Suppressor macrophage treated with lipopolysaccharide for 1 hour (primary cell): ENCODE data around the gene CDK5.

Experiments
- DNase-seq, 3 donors: peaks; one replicate each; pipeline ENCODE4 v3.0.0-alpha.2; 2020 to 2022

CDK5 gene

DNA sequence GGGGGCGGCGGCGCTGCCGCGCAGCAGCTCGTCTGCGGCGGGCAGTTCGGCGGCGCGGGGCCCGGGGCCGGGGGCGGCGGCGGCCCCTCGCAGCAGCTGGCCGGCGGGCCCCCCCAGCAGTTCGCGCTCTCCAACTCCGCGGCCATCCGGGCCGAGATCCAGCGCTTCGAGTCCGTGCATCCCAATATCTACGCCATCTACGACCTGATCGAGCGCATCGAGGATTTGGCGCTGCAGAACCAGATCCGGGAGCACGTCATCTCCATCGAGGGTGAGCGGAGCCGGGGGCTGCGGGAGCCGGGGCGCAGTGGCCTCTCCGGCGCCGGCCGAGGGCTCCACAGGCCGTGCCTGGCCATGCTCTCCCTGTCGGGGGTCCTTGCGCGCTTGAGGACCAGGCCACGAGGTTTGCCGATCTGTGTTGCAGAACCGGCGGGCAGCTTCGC lies 29.1 kb upstream of the CDK5 start:
- DNase-seq: peak; percentile 35 to 47 (median 36)

DNA sequence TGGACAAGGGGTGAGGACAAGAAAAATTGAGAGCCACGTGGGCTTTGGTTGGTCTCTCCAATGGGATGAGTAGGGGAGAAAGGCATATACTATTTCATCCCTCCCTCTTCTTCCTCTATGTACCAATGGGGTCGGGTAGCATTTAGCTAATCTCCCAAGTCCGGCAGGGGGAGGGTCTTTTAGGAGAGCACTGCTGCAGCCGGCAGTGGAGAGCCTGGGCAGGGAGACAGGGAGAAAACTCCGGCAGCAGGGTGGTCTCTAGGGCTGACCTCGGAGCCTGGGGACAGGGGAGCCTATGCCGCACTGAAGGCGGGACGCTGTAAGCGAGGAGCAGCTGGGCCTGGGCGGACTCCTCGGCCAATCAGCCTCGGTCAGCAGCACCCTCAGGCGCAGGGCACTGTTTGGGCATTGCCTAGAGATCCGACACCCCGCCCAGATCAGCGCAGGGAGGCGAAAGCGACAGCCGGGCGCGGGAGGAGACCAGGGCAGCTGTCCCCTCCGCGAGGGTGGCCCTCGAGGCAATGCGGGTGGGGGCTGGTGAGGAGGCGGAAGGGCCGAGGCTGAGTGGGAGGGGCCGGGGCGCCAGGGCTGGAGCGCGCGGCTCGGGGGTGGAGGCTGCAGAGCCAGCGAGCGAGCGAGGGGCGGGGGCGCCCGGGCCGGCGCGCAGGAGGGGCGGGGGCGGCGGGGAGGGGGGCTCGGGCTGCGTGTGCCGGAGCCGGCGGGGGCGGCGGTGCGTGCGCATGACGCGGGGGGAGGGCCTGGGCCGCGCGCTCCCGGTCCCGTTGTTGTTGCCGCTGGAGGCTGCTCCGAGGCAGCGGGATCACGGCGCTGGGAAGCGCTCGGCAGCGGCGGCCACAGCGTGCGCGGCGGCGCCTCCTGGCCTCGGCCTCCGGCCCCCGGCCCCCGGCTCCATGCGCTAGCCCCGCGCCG lies 28.3 kb upstream of the CDK5 start, which contains the start of gene AGAP3:
Gene AGAP3 (plus strand): TSS at position 785 of the 930 bp plus-strand sequence. CDS start 267 bp downstream, outside the sequence.
- DNase-seq: peak; percentile 87 to 94 (median 88)

DNA sequence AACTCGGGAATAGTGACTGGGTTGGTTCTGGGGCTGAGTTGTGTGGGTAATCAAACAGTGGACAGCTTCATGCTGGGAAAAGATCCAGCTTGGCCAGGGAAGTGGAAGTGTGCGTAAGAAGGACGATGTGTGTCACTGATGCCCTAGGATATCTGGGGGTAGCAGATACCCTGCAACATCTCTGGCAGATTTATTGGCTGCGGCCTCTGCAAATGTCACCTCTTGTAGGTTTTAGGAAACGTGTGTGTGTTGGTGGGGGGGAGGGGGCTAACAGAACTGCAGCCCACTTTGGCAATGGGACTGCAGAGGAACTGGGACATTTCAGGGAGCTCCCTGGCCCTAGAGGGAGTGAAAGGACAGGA lies 27.6 kb upstream of the CDK5 start:
- no peak for DNase-seq

DNA sequence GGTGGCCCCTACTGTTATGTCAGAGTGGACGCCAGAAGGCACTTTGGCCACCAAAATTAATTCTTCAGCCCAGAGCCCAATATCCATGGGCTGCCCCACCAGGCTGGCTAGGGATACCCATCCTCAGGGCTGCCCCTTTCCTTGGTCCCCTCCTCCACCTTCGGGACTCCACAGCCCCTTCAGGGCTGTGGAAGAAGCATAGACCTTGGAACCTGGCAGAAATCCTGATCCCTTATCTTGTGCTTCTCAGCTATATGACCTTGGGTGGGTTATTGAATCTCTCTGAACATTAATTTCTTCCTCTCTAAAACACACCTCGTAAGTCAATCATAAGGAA lies 26.1 kb upstream of the CDK5 start:
- DNase-seq: no peak

DNA sequence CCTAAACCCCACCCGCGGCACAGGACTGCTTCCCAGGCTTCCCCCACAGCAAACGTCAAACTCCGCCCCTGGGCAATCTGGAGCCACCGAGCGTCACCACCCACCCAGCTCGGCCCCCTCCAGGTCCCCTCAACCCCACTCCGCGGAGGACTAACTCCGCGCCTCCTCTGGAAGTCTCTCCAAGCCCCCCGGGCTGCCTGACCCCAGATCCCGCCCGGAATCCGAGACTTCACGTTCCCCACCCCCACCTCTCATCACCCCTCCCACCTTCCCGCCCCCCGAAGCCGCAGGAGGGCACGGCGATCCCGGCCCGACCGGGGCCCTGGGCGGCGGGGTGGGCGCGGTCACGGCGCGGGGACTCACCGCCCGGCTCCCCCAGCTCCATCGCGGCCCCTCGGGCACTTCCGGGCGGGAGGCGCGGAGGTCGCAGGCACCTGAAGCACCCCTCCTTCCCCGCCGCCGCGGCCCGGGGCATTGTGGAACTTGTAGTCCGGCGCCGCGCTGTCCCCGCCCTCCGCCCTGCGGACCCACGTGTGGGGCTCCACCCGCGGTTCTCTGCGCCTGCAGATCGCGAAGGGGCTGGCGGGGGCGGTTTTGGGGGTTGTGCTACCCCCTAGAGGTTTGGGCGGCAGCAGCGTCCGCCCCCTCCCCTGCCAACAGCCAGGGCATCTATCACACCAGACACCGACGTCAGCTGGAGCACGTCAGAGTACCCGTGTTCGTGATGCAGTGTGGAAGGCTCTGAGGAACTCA lies 25.6 kb upstream of the CDK5 start, which contains the start of gene TMUB1:
Gene TMUB1 (minus strand): TSS at position 423 of the 753 bp plus-strand sequence. CDS start 930 bp downstream, outside the sequence.
- peak; percentile 72 to 91 (median 79) for DNase-seq

DNA sequence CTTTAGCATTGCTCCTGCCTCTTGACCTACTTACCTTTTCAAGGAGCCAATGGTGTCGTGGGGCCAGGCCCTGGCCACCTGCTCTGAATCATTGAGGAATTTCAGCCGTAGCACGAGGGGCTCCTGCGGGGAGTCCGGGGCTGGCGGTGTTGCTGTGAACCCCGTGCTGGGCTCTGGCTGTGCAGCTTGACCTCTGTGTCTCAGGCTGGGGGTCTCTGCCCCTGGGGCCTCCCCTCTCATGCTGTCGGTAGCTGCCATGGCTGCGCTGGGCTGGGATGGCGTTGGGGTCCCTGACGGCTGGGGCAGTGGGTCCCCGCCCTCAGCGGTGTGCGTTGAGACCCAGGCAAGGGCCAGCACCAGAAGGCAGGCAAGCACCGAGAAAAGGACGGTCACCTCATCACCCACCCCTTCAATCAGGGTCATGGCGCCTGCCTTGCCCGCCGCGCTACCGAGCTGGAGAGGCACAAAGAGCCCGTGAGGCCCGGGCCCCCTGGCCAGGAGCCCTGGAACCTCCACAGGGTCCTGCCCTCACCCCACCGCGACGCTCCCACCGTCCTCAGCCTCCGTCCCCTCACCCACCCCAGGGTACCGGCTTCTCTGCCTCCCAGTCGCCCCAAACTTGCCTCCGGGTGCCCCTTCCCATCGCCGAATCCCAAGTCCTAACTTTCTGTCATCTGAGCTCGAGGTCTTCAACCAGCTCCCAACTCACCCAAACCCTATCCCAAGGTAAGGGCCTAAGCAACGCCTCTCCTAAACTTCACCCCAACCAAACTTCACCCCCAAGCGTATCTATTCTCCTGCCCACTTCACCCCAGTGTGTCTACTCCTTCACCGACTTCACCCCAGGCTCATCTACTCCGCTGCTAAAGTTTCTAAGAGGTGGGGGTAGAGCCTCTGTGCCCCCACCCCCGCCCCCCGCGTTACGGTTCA lies 24.7 kb upstream of the CDK5 start:
- no peak for DNase-seq

DNA sequence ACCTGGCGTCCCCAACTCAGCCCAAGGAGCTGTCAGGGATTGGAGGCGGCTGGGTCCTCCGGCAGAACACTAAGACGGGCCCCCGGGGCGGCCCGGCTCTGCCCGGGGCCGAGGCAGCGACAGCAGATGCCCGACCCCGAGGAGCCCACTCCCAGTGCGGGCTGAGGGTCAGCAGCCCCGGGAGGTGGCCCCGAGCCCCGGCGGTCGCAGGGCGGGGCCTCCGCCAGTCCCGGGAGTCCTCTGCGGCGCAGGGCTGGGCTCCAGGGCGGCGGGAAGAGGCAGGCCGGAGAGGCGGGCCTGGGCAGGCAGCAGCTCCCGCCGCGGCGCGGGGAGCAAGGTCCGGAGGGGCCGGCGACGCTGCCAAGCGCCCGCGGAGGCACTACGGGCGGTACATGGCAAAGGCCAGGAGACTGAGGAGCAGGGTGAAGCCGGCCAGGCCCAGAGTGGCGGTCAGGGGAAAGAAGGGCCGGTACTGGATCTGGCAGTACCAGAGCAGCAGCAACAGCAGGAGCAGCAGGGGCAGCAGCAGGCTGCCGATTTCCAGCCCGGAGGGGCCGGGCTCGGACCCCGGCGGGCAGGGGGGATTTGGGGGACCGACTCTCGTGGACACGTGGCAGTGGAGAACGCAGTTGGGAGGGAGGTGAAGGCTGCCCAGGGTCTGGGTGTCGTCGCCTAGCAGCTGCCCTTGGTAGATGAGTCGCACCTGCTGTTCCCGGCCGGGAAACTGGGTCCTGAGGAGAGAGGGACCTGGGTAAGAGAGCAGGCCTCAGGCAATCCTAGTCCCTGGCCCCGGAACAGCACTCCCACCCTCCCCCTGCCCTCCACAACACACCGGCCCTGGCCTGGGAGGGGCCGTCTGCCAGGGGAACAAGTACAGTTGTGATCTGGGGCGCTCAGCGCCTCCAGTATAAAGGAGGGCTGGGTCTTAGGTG lies 23.7 kb upstream of the CDK5 start:
- no peak for DNase-seq

DNA sequence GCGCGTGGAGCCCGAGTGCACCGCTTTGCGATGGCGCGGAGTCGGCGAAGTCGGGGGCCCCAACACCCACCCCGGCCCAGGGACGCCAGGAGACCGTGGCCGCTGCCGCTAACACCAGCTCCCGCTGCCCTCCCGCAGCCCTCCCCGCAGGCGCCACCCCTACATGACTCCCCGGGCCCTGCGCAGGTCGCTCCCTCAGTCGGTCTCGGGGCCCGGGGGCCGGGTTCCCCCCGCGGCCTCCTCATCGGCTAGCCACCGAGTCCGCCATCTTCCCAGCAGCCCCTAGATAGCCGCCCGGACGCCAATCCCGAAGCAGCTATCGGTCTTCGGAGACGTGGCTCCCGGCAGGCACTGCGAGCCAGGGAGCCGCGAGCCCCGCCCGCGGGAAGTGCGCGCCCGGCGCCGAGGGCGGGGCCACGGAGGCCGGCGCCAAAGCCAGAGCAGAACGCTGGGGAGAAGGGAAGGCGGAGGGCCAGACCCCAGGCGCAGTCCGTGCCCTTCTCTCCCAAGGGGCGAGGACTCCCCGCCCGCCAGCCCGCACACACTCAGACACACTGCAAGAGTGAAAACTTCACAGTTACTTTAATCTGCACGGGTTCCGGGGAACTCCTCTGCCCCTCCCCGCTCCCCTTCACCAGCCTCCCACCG lies 22.9 kb upstream of the CDK5 start, which contains the start of gene FASTK:
Gene FASTK (minus strand): TSS at position 288 of the 648 bp plus-strand sequence. CDS start 43 bp downstream, at position 245.
- DNase-seq: peak; percentile 93 to 97 (median 95)

DNA sequence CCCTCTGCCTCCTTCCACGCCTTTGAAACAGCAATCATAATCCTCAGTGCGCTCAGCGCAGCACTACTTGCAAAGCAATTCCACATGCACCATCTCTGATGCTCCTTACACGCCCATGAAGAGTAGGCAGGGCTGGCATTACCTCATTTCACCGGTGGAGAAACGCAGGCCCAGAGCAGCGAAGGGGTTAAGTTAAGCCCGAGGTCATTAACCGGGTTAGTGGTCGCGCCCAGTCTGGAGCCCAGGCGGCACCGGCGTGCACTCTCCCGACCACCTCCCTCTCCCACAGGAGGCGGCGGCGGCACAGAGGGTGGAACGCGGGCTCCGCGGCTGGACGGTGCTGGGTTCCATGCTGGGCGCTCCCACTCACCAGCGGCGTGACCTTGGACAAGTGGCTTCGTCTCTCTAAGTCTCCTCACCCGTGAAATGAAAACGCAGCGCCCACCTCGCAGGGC lies 22.4 kb upstream of the CDK5 start:
- DNase-seq: peak in 1 of 3 donors; percentile 16

DNA sequence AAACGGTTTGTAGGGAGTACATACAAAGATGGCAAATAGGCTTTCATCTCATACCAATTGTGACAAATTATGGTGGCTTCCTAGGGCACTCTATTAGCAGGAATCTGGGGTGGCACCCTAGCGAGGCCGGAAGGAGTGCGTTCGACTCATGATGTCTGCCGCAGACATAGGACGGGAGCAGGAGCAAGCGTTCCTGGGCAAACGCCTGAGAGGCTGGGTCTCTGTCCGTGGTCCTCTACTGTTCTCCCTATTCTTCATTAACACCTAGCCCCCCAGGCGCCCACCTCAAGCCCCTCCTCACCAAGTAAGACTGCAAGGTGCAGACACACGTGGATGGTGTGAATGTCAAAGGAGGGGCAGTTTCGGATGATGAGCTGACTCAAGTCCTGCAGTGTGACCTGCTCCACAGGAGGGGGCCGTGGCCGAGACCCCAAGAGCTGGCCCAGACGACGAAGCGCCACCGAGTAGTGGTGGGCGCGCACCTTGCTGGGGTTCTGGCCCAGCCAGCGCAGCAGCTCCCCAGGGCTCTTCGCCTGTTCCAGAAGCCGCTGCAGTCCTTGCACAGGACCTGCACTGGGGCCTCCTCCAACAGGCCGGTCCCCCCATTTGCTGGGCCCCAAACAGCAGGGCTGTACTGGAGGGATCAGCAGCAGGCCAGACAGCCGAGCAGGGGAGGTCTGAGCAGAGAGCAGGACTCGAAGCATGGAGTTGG lies 21.7 kb upstream of the CDK5 start:
- no peak for DNase-seq

DNA sequence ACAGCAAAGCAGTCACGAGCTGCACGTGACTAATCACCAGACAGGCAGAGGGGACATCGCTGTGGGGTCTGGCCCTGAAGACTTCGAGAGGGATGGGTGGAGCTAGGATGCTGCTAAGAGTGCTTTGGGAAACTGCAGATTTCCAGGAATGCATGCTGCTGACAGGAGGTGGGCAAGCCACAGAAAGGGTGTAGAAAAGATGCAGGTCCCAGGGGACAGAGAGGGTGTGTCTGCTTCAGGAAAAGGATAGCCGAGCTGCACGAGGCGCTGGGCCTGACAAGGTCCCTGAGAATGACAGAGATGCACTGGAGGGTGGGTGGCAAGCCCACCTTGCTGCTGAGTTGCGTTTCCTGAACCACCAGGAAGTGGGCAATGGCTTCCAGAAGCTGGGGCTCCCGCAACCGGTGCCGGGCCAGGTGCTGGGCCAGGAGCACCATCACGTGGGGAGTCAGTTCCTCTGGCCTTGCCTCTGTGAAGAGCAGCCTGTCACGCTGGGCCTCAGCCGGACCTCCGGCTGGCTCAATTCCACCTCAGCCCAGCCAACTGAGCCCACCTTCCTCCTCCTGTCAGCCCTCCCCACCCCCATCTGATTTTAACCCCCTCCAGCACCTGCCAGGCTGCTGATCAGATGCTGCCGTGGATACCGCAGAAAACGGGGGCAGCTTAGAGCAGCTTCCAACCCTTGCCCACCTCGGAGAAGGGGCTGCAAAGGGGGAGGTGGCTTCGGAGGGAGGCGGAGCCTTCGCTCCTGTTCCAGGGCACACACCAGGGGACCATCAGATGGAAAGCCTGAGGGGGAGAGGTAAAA lies 20.7 kb upstream of the CDK5 start:
- DNase-seq: no peak

DNA sequence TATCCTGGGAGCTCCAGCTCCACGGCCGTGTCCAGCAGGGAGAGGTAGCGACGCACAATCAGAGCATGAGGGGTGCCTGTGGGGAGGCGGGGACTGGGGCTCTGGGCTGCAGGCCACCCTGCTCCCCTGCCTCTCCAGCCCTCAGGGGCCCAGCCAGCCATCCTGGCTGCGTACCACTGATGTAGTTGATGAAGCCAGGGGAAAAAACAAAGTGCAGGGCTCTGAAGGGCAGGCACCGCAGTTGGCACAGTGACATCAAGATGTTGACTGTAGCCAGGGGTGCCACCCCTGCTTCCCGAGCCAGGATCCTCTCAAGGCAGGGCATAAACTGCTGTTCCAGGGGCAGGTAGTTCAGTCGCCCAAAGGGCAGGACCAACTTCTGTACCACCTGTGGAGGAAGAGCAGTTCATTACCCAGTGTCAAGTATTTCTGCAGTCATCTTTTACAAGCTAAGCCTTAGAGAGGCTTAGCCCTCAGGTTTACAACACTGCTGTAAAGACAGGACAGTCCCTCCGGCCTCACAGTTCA lies 20.1 kb upstream of the CDK5 start:
- no peak for DNase-seq

DNA sequence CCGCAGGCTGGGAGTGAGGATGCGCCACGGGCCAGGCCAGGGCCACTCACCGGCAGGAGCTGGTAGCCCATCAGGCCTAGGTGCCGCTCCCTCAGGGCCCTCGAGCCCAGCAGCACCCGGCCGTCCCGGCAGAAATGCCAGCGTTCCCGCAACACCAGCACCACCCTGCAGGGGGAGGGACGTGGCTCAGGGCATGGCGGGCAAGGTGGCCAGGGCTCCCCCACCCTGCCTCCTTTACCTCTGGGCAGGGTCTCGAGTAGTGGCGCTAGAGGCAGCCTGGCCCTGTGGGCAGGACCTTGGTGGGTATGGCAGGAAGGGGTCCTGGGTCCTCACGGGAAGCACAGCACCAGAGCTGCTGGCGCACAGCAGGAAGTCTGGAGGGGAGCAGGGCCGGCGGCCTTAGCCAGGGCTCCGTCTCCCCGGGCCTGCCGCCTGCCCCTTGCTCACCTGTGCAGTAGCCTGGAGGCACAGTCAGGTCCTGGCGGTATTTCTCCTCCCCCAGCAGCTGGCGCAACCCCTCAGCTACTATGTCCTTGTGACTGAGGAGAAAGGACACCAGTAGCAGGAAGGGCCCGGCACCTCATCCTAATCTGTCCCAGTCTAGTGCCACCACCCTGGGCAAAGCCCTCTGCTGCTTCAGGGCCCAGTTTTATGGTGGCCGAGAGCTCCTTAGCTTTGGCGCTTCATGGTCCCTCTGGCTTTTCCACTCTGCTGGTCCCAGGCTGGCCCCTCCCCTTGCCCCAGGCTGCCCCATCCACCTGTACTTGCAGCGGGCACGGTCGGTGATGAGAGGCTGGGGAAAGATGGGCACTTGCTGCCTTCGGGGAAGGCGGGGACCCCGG lies 19.4 kb upstream of the CDK5 start:
- peak in 2 of 3 donors; percentile 31 to 59 for DNase-seq

DNA sequence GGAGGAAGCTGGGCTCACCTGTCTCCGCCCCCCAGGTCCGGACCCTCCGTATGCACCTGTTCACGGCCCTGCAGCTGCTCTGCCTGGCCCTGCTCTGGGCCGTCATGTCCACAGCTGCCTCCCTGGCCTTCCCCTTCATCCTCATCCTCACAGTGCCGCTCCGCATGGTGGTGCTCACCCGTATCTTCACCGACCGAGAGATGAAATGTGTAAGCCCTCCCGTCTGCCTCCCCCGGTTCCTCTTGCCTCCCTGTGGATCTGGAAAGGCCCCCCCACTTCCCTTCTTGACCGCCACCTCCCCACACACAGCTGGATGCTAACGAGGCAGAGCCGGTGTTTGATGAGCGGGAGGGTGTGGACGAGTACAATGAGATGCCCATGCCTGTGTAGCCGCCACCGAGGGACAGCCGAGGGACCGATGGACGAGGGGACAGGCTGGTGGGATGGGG lies 18.3 kb upstream of the CDK5 start:
- DNase-seq: no peak

DNA sequence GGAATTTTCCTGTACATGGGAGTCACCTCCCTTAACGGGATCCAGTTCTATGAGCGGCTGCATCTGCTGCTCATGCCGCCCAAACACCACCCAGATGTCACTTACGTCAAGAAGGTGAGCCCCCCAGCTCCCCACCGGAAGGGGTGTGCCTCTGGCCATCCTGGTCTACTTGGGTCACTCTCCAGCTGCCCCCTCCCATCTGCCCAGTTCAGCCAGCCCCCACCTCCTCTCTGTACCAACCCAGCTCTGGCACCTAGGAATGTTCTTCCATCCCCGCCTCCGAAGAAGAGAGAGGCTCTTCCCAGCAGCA lies 17.9 kb upstream of the CDK5 start:
- no peak for DNase-seq

DNA sequence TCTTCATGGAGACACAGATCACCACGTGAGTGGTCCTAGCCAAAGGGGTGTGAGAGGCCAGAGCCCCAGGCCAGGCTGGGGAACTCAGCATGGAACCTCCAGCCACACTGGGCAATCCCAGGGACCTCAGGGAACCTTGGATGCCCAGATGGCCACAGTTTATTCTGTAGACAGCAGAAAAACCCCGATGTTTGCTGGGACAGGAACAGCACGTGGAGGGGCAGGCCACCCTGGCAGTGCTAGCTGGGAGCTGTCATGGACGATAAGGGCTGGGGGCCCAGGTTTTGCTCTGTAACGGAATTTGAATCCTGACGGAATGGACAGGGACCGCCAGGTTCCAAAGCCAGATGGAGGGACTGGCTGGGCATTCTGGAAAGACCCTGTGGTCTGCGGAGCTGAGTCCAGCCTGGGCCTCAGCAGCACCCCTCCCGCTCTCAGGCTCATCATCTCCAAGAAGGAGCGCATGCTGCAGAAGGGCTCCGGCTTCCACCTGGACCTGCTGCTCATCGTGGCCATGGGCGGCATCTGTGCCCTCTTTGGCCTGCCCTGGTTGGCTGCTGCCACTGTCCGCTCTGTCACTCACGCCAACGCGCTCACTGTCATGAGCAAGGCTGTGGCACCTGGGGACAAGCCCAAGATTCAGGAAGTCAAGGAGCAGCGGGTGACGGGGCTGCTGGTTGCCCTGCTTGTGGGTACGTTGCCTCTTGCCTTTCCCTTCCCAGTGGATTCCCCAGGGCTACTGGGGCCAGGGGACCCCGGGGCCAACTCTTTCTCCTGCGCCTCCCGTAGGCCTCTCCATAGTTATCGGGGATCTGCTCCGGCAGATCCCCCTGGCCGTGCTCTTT lies 17.3 kb upstream of the CDK5 start:
- no peak for DNase-seq

DNA sequence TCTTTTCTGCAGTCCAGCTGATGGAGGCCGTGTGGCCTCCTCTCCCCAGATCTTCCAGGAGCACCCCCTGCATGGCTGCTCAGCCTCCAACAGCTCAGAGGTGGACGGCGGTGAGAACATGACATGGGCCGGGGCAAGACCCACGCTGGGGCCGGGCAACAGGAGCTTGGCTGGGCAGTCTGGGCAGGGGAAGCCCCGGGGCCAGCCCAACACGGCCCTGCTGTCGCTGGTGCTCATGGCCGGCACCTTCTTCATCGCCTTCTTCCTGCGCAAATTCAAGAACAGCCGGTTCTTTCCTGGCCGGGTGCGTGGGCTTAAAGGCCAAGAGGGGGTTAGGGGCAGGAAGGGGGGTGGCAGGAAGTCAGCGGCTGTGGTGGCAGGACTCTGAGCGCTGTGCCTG lies 16.3 kb upstream of the CDK5 start:
- no peak for DNase-seq
